GM19468 (cell line): Measurements from ENCODE around the gene SYT2.
"Not testable (repeated sequence)": the region's sequence is repeated elsewhere in the genome, so short reads cannot be mapped to it uniquely, and the experiment has no call there.

Experiments used
- ATAC-seq: cut with Tn5 transposase; IDR thresholded peaks from one replicate; pipeline ENCODE4 v1.9.1; 2021; ENCODE audit warnings: mild to moderate bottlenecking, moderate library complexity, moderate number of reproducible peaks; ENCODE audit not compliant: unreplicated experiment; ENCODE audit errors: extremely low read depth

SYT2 gene

DNA sequence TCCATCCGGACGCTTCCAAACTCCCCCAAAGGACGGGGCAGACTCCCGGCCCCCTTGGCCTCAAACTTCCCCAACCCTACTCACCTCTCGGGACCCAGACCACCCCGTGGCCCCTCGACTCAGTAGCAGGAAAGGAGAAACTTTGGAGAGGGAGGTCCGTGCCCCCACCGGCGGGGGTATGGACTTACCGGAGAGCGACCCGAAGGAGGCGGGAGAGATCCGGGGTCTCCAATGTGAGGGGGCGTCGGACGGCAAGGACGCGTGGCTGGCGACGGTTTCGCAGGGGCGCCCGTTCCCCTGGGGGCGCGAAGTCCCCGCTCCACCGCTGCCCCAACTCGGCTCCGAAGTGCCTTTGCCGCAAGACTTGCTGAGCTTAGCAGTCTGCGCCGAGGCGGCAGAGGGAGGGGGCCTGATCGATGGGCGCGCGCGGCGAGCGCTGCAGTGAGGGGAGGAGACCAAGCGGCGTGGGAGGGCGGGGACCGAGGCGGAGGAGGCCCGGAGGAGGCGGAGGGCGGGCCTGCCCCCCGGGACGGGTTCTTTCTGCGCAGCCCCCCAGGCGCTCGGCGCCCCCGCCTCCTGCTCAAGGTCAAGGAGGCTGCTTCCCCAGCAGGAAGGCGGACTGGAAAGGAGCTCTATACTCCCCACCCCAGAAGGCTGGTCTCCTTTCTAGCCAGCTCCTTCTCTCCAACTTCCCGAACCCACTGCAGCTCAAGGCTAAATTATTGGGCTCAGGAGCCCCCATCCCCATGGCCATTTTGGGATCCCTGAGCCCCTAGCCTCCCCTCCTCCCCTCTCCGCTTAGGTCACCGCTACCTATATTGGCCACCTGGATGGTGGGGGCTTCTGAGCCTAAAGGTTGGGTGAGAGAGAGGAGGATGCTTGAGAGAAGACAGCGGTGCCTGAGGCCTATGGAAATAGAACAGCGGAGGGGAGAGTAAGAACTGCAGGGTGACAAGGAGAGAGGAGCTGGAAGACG is at the start of gene SYT2:
SYT2 (minus strand) TSS at position 385 of the 976 bp plus-strand sequence. CDS start 104,682 bp downstream, outside the sequence.
- no peak for ATAC-seq

DNA sequence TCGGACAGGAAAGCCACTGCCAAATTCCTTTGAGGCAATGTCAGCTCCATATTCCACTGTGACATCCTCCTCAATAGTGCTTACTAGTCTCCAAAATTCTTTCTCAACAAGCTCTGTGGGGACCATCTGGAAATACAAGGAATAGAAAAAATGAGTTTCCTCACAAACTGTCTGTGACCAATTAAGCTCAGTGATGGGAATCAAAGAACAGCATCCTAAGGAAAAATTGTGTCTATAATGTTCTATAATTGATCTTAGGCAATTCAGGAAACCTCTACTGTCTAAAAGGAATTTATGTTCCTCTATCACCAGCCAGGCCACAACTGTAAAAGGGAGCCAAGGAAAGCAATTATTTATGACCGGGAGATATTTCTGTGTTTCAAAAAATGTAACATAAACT is 46.1 kb upstream of the SYT2 start:
- no peak for ATAC-seq

DNA sequence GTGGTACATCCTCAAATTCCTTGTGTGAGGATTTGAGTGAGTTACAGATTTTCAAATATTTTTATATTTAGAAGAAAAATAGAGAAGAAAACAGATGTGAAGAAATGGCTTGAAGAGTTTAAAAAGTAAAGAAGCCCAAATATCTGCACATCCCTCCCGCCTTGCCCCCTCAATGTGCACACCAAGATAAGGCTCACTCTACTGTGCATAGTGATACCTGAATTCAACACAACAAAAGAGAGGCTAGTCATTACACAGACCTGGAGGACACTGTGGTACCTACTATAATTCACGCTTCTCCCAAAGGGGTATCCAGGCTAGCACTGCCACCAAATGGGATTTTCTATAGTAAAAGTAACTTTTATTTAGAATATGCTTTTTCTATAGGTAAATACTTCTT is 44.0 kb upstream of the SYT2 start:
- ATAC-seq = no peak

DNA sequence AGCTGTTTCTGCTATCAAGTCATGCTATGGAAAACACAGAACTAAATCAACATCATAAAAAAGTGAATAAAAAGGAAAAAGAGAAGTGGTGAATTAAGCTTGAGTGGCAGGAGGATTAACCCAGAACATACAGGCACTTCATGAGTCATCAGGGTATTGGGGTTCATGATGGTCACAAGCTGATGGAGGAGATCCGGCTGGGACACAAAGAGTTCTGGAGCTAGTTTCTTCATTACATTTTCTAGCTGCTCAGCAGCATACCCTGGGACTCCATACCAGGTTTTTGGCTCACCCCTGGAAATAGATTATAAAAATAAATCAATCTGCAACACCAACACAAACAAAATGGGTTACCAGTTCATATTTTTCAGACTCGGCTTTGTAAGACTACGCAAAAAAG is 42.5 kb upstream of the SYT2 start:
- no peak for ATAC-seq

DNA sequence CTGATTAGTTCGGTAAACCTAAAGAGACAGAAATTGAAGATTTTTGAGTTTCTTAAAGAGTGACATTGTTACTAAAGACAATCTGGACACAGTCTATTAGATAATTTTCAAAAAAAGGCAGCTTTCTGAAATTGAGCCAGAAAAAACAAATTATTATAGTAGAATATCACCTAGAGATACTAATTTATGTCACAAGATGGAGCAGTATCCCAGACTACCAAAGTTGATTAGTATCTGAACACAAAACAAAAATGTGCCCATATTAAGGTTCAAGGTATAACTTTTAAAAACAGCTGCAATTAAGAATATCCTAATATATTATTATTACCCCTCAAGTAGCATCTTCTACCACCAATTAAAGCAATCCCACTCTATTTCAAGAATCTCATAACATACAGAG is 40.5 kb upstream of the SYT2 start:
- no peak for ATAC-seq

DNA sequence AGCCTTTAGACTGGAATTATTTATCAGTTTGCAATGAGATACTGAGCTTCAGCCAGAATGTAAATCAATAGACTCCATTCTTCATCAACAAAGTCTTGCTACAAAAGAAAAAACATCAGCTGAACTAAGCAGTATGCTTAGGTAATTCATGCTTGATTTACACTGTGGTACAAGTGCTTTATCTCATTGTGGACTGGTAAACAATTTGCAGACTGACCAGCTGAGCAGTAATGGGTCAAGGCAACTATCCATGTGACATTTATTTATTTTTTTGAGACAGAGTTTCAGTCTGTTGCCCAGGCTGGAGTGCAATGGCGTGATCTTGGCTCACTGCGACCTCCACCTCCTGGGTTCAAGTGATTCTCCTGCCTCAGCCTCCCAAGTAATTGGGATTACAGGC is 39.8 kb upstream of the SYT2 start:
- ATAC-seq = no peak

DNA sequence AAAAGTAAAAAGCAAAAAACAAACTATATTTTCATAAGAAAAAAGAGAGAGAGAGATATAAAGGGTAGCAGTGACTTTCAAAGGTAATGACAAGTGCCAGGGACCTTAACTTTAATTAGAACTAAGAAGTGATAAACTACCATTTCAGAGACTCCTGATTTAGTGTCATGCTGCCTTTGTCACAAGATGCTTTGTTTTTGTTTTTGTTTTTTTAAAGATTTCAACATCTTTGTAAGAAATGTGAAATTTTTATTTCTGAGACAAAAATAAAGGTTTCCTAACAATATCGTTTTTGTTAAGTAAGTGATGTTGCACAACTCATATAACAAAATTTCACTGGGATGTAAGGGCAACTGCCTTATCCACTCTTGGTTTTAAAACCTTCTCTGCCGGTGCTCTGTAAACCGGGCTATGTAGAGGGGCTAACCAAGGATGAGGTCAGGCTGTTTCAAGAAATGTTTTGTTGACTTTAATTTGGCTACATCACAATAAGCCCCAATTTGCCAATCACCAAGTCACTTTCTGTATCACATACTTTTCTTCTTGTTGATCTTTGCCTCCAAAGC is 35.2 kb upstream of the SYT2 start:
- ATAC-seq = no peak

DNA sequence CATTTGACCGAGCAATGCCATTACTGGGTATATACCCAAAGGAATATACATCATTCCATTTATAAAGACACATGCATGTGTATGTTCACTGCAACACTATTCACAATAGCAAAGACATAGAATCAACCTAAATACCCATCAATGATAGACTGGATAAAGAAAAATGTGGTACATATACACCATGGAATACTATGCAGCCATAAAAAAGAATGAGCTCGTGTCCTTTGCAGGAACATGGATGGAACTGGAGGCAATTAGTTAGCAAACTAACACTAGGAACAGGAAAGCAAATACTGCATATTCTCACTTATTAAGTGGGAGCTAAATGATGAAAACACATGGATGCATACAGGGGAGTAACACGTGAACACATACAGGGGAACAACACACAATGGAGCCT is 34.5 kb upstream of the SYT2 start:
- not testable (repeated sequence) for ATAC-seq

DNA sequence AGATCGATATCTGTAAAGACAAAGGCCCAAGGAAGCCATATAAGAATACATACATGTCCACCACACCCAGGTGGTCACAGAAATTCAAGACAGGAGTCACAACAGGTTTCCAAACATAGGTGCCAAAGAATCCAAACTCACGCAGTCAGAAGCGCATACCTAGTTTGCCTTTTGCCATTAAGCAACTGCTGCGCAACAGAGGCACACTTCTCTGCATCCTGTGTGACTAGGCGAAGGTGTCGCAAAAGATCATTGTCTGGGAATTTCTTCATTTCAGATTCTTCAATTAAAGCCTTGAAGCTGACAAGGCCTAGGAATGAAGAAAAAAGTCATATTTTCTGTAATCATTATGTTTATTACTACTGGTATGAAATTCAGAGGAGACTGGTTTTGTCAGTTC is 32.2 kb upstream of the SYT2 start:
- ATAC-seq = no peak

DNA sequence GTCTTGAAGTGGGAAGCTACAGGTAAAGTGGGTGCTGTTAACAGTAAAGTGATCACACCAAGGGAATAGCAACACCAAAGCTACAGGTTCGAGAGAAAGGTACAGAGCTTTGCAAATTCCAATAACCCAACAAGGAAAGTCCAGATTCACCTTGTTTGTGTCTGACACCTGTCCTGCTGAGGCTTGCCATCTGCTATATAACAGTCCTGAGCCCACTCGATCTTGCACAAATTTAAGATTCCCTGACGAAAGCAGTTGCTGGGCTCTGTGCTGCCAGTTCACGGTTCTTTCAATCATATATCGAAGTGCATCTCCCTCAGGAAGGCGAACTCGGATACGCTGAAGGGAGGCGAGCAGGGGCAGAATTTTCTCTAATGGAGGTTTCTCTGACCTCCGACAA is 23.0 kb upstream of the SYT2 start:
- ATAC-seq = no peak

DNA sequence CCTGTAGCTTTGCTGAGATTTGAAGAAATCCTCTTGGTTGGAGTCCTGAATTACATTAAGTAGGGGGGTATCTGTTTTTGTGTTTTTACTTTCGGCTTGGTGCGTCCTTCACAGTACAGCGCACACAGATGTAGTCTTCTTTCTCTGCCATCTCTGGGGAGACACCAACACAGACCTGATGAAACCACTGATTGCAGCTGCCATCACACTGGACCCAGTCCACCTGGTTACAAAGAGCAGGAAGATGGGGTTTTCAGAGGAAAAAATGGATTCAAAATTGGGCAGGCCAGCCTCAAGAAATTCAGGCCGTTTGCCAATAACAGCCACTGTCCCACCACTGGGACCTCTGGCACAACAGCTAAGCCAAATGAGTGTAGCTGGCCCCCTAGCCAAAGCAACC is 18.7 kb upstream of the SYT2 start:
- no peak for ATAC-seq

DNA sequence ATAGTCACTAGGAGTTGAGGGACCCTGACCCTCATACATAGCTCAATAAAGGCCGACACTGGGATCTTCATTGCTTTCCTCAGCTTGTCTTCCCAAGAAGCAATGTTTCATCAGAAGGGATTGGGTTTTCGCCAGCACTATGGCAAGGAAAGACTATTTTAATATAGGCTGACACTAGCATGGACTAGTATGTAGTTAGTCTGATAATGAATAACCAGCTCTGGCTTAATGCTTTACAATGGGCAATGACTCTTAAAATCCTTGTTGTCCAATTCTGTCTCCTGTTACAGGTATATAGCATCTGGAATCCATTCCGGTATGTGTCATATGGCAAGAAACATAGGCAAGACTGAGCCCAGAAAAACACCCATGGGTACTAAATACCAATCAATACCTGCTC is 15.3 kb upstream of the SYT2 start:
- no peak for ATAC-seq

DNA sequence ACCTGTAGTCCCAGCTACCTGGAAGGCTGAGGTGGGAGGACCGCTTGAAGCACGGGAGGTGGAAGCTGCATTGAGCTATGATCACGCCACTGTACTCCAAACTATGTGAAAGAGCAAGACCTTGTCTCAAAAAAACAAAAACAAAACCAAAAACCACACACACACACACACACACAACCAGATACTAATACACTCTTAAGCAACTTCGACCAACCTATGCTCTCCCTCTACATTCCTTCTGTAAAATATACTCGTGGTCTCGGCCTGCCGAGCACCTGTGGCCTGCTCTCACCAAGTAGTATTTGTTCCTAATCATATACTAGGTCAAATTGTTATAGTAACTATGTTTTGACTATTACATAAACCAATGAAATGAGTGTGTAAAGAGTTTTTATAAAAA is 13.5 kb upstream of the SYT2 start:
- ATAC-seq = no peak

DNA sequence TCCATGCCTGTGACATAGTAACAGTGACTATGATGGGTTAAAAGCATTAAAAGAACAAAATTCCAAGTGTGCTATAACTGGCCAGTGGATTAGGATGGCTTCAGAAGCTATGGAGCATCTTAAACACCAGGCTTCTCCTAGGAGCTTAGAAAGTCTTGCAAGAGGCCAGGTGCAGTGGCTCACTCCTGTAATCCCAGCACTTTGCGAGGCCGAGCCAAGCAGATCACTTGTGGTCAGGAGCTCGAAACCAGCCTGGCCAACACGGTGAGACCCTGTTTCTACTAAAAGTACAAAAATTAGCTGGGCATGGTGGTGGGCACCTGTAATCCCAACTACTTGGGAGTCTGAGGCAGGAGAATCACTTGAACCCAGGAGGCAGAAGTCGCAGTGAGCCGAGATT is 12.8 kb upstream of the SYT2 start:
- ATAC-seq = not testable (repeated sequence)

DNA sequence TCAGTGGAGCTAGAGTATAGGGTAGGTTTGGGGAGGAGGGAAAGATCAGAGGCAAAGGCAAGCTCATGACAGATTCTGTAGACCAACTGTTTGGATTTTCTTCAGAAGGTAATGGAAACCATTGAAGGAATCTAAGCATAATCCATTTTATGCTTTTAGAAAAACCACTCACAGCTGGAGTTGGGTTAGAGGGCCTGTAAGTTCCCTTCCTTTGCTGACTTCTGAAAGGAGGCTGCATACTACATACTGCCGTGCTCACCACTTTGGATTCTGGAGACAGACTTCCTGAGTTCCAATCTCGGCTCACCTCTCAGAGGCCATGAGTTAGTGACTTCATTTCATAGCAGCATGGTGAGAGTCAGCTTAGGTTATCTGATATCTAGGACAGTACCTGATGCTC is 6.4 kb upstream of the SYT2 start:
- ATAC-seq = no peak

DNA sequence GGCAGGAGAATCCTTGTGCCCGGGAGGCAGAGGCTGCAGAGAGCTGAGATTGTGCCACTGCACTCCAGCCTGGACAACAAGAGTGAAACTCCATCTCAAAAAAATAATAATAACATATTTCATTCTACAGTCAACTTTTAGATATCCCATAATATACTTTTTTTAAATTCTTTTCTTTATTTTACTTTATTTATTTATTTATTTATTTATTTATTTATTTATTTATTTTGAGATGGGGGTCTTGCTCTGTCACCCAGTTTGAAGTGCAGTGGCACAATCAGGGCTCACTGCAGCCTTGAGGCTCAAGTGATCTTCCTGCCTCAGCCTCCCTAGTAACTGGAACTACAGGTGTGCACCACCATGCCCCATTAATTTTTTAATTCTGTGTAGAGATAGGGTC is 3.9 kb upstream of the SYT2 start:
- ATAC-seq = not testable (repeated sequence)

DNA sequence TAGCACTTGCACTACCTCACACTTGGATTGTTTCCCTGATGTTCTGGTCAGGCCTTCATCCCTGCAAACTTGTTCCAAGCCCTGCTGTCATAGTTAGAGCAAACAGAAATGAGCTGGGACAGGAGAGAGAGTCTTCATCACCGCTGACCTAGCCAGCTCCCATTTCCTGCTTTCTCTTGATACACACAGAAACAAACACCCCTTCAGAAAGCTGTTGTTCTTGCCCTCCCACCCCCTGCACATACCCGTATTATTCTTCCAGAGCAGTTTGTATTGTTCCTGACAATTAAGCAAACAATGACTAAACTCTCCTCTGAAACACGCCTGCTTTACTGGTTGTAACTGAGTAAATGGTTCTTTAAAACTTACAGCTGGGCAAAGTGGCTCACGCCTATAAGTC is 2.9 kb upstream of the SYT2 start:
- no peak for ATAC-seq

DNA sequence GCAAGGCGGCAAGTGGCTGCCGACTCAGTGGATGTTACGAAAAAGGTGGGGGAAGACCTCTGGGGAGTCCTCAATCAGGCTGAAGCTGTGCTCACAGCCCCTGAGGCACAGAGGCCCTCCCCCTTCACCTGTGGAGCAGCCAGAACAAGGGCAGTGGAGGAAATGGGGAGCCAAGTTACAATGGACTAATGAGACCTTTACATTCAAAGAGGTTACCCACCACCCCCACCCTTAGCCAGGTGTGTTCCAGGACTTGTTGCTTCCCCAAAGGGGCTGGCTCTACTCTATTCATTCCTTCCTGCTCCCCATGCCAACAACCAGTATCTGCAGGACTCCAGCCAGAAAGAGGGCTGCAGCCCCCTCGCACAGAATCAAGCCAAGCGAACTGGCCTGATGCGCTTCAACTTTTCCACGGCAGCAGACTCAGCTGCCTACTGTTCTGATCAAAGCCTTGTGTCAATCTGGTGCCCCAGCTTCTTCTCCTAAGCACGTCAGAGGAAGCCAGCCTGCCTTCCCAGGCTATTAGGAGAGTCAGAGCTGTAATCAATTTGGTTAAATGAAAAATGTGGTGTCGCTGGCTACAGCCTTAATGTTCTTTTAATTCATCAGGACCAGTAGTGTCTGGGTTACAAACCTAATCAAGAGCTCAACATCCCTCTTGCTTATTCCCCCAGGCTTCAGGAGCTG is 1.8 kb upstream of the SYT2 start:
- no peak for ATAC-seq

DNA sequence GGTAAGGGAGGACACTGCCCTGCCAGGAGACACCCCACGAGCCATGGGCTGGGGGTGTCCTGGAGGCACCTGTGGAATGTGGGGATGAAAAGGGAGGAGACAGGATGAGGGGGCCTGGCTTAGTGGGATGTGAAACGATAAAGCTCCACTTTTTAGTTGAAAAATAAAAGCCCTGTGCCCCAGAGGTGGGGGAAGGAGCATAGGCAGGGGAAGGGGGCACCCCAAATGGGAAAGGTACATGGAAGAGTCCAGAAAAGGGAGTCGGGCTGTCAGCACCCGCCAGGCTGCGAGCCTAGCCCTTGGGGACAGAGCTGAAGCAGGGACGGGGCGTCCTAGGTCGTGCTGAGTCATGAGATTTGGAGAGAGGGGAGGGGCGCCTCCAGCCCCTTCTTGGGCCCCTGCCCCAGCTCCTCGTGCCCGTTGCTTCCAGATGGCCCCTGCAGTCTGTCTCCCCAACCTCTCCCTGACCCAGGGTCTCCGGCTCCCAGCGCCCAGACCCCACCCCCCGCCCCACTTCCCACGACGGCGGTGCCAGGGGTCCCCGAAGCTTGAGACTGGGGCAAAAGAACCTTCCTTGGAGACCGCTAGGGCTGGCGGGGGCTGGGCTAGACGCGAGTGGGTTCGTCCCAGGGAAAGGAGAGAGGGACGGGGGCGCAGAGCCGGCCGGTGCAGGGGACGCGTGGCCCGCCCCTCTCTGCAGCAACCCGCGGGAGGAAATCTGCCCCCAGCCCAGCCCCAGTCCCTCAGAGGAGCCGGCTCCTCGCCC is 795 bp downstream of the SYT2 start:
- ATAC-seq = no peak

DNA sequence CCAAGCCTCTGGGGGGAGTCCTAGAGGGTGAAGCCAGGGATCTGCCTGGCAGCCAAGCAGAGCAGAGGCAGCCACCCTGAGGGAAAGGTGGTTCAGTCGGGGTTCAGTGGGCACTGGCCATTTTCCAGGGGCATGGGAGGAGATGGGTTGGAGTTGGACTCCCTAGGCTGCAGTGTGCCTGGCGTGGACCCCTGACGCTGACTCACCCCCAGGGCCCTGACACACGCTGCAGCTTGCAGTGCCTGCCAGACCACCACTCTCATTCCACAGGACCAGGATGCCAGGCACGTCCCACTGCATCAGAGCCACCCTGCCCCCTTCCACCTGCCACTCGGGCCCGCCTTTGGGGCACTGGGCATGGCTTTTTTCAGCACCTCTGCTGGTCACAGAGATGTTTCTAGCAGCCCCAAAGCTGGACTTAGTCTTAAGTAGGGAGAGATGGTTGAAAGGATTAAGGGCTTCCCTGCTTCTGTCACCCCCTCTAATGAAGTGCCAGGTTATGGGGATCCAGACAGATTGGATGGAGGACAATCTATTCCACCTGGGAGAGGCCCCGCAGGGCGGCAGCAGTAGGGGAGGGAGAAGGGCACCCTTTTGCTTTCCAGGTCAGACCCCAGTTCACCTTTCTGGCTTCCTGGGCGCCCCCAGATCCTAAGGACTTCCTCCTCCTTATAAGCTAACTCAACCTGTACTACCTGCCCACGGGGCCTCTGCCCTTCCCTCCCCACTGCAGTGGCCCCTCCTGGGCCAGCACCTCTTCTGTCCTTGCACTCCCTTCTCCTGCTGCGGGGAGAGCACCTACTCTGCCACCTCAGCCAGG is 1.6 kb downstream of the SYT2 start:
- ATAC-seq = no peak
